ENCODE data around the gene PIP5K1C.

DNA sequence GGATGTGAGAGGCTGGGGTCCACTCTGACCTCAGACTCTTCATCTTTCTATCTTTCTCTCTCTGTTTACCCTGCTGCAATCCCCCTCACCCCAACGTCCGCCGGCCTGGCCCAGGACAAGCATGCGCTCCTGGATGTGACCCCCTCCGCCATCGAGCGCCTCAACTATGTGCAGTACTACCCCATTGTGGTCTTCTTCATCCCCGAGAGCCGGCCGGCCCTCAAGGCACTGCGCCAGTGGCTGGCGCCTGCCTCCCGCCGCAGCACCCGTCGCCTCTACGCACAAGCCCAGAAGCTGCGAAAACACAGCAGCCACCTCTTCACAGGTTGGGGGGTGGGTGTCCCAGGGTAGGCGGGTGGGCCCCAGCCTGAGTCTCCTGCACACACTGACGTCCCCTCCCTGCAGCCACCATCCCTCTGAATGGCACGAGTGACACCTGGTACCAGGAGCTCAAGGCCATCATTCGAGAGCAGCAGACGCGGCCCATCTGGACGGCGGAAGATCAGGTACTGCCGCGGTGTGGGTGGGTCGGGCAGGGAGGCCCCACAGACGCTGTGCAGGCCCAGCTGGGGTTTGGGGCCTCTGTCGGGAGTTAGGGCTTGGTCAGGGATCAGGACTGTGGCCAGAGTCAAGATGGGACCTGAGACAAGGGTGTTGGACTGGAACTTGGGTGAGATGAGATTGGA, 46.2 kb upstream of the PIP5K1C start:
- TF ChIP-seq POLR2A (IDR thresholded peaks at IDR 0.05) (no peak), EP300 (IDR thresholded peaks at IDR 0.05; ENCODE audit: low read depth) (no peak), POLR2AphosphoS5 (IDR thresholded peaks at IDR 0.05) (no peak)
- TF ChIP-seq, protein P1, sequence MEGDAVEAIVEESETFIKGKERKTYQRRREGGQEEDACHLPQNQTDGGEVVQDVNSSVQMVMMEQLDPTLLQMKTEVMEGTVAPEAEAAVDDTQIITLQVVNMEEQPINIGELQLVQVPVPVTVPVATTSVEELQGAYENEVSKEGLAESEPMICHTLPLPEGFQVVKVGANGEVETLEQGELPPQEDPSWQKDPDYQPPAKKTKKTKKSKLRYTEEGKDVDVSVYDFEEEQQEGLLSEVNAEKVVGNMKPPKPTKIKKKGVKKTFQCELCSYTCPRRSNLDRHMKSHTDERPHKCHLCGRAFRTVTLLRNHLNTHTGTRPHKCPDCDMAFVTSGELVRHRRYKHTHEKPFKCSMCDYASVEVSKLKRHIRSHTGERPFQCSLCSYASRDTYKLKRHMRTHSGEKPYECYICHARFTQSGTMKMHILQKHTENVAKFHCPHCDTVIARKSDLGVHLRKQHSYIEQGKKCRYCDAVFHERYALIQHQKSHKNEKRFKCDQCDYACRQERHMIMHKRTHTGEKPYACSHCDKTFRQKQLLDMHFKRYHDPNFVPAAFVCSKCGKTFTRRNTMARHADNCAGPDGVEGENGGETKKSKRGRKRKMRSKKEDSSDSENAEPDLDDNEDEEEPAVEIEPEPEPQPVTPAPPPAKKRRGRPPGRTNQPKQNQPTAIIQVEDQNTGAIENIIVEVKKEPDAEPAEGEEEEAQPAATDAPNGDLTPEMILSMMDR (IDR thresholded peaks at IDR 0.05) = no peak
